ENCODE results near the gene CASK.
A peak's percentile ranks its signal among the peaks of the same experiment; 100 is the strongest.

The CASK gene

DNA sequence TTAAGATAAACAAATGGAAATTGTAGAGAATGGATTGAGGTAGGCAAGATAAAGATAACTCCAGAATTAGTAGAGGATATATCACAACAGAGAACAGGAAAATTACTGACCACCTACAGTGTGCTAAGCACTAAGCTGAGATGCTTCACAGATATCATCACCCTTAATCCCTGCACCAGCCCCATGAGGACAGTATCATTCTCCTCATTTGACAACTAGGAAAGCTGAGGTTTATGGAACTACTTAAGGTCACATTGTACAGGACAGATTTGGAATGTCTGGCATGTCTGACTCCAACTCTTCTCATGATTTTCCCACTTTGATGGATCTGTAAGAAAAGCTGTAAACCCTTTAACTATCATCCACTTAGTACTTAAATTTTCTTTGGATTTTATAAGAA is 95.5 kb downstream of the CASK start:
- DNase-seq: no peak

DNA sequence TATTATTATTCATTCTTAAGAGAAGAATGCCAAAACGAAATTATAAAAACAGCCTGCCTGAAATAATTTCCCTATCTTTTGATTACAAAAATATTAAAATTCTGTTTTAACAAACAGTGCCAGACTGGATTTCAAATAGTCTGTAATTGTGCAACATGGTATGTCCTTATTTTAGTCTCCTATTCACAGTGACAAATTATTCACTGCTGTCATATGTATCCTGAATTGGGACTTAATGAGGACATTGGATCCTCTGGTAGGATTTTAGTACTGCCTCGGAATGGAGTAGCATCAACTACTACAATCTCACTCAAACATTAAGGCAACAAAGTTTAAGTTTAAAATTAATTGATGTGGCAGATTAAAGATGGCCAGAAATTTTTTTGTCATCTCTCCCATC is 97.6 kb downstream of the CASK start:
- no peak for DNase-seq

DNA sequence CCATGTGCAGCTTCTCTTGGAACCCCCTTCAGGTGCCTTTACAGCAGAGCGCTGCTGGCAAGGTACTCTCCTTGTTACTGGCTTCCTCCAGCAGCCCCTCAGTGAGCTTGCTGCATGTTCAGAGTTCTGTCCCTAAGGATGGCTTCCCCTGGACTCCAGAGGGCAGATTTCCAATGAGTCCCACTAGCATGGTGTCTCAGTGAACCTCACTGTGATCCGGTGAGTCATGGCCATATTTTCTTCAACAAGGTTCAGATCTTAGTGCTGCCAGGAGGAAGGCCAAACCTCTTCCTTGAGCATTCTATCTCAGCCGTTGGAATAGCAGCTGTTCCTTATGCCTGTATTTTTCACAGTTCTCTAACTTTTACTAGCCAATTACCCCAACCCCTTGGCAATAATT is 98.8 kb downstream of the CASK start:
- no peak for DNase-seq

DNA sequence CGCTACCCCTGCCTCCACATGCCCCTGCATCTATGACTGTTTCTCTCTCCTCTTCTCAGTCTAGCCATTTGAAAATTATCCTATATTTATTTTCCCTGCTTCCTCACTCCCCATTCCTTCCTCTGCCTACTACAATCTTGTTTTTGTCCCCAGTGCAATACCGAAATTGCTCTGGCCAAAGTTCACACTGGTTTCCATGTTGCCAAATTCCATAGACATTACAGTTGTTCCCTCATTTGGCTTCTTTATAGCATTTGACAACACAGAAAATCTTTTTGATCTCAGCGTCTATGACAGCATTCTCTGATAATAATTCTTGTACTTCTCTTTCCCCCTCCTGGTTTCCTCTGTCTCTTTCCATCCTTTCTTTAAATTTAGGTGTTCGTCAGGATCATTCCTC is 100.0 kb downstream of the CASK start:
- DNase-seq: no peak

DNA sequence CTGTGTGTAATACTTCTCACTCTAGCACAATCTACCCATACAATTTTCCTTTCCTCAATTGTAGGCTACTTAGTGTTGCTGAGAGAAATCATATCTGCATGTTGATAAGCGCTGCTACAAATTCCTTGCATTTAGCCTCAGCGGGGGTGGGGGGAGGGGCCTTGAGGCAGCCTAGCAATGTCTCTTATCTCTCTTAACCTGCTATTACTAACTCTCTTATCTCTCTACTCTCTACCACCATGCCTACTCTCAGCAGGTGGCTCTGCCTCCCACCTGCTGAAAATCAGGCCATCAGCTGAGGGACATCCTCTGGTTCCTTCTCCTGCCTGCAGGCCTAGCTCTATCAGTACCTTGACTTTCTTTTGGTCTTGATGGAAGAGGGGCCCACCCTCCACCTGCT is 100.5 kb downstream of the CASK start:
- DNase-seq: no peak

DNA sequence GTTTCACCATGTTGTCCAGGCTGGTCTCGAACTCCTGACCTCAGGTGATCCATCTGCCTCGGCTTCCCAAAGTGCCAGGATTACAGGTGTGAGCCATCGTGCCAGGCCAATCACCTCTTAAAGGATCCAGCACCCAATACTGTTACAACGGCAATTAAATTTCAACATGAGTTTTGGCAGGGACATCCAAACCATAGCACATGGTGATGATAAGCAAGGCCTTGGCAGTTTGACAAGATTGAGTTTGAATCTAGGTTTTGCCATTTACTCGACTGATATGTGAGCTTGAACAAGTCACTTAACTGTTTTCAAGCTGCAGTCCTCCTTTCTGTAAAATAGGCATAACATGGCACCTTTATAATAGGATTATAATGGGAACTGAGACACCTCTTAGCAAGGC is 115.3 kb downstream of the CASK start:
- DNase-seq: no peak

DNA sequence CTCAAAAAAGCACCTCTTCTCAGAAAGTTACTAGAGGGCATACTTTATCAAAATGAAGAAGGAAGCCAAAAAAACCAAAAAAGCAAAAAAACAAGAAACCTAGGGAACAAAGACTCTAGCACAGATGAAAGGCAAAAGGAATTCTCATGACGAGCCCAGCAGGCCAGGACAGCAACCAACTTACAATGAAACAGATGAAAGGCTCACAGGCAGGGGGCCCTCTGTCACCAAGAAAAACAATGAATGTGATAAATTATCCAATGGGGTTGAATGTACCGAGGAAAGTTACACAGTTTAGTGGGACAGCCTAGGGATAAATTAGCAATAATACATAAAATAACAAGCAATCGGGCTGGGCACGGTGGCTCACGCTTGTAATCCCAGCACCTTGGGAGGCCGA is 120.4 kb downstream of the CASK start:
- no peak for DNase-seq

DNA sequence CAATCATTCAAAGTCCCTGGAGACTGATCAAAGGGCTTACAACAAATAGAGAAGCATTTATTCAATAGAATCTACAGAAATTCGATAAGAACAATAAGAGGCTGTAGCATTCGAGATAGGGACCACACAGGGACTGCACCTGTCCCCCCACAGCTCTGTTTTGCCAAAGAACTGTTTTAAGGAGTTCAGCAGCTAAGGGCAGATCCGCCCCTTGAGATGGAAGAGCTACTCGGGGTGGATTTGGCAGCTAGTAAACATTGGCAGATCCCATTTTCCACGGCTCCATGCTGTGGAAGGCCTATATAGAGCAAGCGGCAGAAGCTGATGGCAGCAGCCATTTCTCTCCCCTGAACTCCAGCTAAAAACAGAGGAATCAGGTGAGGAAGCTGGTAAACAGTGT is 123.7 kb downstream of the CASK start:
- no peak for DNase-seq

DNA sequence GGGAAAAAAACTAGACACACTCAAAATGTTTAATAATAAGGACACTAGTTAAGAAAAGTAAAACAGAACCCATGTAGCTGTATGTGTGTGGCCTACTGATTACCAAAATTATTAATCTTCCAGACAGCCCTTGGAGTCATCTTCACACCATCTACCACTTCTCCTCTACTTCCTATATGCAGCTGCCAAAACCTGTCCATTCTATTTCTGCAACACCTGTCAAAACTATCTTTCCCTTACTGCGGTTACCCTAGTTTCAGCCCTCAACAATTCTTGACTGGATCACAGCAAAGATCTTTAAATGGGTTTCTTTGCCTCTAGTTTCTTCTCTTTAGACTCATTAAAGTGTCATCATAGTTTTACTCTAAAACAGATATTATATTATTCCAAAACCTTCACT is 126.8 kb downstream of the CASK start:
- DNase-seq: peak; percentile 28

DNA sequence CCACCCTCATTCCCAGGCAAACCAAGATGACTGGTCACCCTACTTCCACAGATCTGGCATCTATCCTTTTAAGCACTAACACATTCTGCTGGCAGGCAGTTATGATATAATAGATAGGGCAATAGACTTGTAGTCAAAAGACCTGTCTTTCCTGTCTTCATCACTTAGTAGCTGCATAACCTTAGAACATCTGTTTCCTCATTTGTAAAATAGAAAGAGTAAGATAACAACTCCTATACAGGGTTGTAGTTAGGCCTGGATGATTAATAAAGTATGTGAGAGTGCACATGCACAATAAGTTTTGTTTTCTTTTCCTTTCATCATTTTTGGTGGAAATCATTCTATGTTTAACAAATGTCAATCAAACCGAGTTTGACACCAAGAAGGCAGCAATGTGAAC is 127.3 kb downstream of the CASK start:
- peak; percentile 8 for DNase-seq

DNA sequence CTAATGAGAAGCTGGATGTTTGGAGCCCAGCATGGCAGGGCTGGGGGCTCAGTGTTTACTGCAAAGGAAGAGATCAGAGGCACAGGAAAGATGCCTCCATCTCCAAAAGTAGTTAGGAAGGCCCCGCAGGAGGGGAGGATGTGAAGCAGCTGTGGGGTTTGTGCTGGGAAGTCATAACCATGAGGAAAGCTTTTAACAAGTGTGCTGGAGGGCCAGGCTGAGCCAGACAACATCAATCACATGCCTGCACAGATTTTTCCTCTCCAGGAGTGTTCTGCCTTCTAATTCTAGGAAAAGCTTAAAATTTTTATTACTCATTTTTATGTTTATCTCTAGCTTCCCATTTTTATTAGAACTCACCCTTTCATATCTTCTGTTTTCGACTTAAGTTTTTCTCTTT is 134.0 kb downstream of the CASK start:
- no peak for DNase-seq

DNA sequence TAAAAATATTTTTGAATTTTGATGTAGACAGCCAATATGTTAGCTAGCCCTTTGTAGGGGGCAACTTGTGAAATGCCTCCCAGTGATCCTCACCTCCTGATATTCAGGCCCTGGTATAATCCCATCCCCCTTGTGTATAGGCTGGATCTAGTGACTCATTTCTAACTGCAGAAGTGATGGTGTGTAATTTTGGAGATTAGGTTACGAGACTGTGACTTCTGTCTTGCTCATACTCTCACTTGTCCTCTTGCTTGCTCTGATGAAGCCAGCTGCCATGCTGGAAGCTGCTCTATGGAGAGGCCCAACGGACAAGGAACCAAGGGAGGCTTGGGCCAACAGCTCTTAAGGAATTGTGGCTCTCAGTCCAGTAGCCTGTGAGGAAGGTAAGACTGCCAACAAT is 137.7 kb downstream of the CASK start:
- peak; percentile 8 for DNase-seq

DNA sequence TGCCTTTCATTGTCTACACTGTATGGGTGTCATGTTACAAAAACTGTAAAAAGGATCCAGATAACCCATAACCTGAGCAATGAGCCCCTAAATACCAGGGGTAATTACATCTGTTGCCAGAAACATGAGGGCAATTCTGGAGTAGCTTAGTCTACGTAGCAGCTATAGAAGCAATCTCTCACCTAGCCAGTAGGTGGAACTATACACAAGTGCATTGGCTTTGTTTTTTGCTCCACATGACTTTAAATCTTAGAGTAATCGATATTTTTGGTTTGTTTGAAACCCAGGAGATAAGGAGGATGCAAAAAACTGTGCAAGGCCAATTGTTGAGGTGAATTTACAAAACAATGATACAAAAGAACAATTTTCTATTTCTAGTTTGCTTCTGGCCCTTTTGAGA is 141.9 kb downstream of the CASK start:
- DNase-seq: peak; percentile 41

DNA sequence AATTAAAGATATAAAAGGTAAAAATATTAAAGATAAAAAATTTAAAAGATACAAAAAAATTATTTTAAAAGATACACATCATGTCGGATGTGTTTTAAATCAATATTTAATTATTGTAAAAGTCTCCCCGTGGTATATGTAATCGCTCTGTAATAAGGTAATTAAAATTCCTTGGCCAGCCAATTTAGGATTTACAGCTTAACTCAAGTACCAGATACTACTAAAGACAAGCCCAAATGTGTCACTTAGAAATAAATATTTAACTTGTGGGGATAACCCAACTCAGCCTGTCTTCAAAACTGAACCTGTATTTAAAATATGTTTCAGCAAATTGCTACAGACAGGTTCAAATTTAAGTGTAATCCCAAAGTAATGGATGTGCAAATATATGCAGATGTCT is 143.4 kb downstream of the CASK start:
- DNase-seq: no peak

DNA sequence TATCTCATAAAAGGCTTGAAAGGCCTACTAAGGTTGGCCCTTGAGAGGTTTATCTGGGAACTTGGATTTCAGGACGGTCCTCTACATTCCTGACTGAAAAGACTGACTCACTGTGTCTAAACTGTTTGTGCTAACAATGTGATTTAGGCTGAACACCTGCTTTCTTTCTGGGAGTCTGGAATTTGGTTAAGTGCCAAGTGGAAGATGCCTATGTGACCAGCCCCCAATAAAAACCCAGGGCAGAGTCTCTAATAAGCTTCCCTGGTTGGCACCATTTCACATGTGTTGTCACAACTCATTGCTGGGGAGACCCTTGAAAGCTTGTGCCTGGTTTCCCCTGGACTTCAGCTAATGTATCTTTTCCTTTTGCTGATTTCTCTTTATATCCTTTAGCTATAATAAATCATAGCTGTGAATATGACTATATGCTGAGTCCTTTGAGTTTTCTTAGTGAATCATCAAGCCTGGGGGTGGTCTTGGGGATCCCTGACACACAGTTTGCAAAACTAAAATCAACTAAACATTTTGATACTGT is 144.3 kb downstream of the CASK start:
- no peak for DNase-seq

DNA sequence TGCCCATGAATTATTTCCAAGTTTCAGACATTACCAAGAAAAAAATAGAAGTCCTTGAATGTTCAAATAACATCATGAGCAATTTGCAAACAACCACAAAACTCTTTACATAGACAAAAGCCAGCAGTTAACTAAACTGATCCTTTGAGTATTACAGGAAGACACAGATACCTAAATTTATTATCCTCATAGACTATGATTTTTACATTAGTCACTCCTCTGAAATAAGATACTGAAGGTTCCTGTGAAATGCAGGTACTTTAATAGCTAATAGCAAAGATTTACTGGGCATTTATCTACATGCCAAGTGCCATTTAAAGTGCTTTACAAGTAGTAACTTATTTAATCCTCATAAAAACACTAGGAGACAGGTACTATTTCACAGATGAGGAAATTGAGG is 161.7 kb downstream of the CASK start:
- no peak for DNase-seq

DNA sequence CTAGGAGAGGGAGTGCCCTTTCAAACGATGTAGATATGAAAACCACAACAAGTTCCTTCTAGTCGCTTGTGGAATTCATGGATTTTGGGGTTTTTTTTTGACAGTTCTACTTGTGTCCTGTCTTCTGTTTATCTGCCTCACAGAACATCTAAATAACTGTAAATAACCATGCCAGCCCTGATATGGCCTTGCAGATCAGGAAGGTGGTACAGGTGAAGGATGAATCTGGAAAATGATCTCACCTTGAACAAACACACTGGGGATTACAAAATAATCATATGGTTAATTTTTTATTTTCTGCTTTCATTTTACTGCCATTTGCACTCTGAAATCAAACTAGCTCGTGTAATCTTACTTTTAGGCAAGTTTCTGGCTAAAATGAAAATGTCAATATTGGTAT is 162.2 kb downstream of the CASK start:
- DNase-seq: no peak

DNA sequence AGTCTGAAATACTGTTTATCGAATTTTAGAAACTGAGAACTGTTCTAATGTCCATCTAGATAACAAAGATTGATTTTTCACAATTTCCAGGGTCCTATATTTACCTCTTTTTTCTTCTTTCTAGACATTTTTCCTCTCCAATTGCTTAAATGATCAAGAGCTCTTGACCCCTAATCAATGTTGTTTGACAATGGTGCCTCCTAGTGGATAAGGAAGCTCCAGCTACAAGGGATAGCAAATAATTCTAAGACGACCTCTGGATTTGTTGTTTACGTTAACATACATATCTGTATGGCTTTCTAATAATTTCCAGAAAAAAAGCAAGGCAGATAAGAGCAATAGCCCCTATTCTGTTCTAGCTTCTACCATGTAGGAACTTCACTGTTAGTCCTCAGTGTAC is 163.5 kb downstream of the CASK start:
- peak; percentile 58 for DNase-seq

DNA sequence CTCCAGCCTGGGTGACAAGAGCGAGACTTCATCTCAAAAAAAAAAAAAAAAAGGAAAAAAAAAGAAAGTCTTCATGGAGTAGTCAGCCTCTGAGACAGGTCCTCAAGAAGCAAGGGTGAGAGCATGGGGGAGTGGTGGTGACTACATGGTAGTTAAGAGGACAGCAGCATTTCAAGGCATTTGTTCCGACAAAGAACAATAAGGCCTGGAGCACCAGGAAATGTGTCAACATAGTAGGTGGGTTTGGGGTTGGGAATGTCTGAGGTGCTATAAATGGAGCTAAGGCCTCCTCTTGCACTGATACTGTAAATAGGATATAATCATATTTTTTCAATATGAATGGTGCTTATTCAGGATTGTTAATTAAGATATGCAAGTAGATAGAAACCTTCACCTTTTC is 165.0 kb downstream of the CASK start:
- no peak for DNase-seq

DNA sequence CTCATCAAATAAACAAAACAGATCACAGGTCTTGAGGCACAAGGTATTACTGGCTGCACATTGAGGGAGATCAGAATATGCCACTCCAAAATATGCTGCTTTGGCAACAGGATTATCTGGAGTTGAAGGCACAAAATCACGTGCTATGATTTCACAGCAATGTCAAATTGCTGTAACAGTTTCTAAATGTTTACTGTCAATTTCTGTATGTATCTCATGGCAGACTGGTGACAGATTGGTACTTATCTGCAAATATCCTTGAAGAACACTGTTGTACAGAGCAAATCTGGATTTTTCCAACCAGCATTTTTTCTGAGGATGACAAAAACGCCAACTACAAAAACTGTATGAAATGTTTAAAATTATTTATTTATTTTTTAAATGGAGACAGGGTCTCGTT is 172.6 kb downstream of the CASK start:
- DNase-seq: no peak

DNA sequence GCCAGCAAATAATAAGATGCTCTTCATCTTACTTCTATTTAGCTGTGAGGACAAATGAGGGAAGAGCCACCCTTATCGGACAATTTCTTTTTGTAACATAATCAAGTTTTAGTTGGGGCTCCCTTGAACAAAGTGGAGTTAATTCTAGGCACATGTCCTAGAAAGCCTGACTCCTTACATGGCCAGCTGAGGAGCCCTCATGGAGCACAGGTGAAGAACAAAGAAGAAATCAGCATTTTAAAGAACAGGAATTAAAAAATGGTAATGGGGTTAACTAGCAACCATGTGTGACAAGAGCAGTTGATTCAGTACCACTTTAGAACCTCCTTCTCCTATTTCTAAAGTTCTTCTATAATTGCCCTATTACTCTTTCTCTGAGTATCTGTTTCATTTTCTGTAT is 183.5 kb downstream of the CASK start:
- DNase-seq: no peak

DNA sequence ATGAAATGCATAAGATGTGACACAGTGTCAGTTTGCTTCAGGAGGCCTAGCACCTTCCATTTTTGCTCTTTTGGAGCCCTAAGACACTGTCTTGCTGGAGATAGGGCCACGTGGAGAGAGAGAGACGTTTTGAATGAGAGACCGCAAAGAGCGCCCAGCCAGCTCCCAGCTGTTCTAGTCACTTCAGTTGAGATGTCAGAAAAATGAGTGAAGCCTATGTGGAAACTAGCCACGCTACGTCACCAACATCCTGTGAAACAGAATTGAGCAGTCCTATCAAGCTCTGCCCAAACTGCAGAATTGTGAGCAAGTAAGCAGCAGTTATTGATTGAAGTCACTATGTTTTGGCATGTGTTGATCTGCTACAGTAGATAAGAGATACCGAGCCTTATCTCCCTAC is 186.3 kb downstream of the CASK start:
- DNase-seq: peak; percentile 43

DNA sequence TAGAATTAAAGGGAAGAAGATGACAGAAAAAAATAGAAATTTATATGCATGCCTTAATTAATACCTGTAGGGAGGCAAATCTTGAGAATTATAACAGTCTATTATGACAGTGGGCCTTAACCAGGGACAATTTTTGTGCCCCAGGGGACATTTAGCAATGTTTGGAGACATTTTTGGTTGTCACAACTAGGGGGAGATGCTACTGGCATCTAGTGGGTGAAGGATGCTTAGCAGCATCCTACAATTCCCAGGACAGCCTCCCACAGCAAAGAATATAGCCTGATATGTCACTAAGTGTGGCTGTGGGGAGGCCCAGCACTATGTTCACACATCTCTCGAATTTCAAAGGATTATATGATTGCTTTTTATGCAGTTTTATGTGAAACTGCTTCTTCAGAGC is 188.8 kb downstream of the CASK start:
- peak; percentile 40 for DNase-seq

DNA sequence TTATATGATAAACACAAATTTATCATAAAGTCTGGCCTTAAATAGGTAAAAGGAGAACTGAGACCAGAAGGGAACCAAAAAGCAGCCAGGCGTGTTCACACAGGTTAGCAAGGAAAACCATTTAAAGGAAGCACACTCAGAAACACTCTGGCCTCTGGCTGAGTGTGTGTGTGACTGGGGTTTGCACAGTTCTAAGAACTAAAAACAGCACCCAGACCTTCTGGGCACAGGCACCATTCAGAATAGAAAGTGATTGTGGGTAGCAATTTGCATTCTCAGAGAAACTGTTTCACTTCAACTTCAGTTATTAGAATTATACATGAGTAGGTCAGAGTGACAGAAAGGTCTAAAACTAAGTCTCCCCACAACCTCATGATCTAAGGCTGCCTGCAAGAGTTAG is 189.4 kb downstream of the CASK start:
- DNase-seq: peak; percentile 68

DNA sequence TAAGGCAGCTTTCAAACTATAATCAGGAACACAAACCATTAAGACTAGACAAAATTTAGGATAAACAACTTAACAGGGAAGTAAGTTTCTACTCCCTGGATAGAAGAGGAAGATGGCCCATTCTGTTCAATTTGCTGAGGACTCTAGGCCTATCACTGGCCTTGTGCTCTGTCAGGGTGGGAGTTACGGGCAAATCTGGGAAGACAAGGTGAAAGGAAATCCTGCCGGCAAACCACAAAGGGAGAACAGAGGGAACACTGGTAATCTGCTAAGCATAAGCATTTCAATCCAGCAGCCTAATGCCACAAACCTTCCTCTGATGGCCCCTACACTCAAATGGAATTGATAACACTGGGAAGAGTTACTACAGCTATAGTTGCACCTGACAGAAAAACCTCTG is 191.1 kb downstream of the CASK start:
- DNase-seq: no peak

DNA sequence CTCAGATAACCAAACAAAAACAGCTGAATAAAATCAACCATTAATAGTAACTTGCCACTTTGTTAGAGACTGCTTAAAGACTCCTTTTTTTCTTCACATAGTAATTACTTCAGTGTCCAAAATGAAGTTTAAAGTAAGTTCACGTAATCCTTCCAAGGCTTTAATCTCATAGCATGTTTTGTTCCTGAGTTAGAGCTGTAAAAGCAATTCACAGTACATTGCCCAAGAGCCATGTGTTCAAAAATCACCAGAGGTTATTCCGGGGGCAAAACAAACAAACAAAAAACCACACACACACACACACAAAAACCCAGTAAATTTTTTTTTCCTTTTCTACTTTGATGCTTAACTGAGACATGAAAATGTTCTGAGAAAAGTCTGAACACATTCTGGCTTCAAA is 193.3 kb downstream of the CASK start:
- DNase-seq: no peak

Measured in activated CD4-positive, alpha-beta T cell treated with anti-CD3 and anti-CD28 coated beads, Interleukin-2, Interleukin-6, amounts not matched to agents 100 ng/mL and 50 ng/mL, durations not matched to agents 16 hours and 8 hours (primary cell).